RWPE1 (cell line): ENCODE measurements around the gene APOBEC4.

Experiments used
- CTCF ChIA-PET: fragments of 350-600 bp; sonication (Branson Sonifier 250); formaldehyde crosslinking; extraction: SDS; loops from one replicate; lab custom pipeline; 2021; lab: Yijun Ruan, JAX
- POLR2A ChIA-PET: fragments of 400-600 bp; formaldehyde crosslinking; extraction: SDS; loops from one replicate; lab custom pipeline; 2020; ENCODE audit warnings: antibody characterized with exemption; ENCODE audit not compliant: low non-redundant PET; lab: Yijun Ruan, JAX
- DNase-seq: peaks from one replicate; pipeline ENCODE4 v3.0.0; 2012; ENCODE audit warnings: low spot score
- H3K27ac ChIP-seq: fragments of 450-650 bp; 2 replicates; pipeline ENCODE4 v1.5.1; 2017
- CTCF ChIP-seq: fragments of 450-650 bp; conservative IDR thresholded peaks from 2 replicates; pipeline ENCODE4 v1.5.1; 2017; ENCODE audit warnings: low read depth, mild to moderate bottlenecking

The APOBEC4 gene

GRCh38 chr1:183638649-183639387, 14.3 kb downstream of the APOBEC4 start:
- ChIA-PET CTCF (no interaction called here), POLR2A (no interaction called here)
- no peak overlapping the region for H3K27ac ChIP-seq
- no peak for DNase-seq
- no peak for TF ChIP-seq CTCF

- CTCF ChIA-PET, result no interaction called here
- no peak for DNase-seq
- POLR2A ChIA-PET, result no interaction called here
- no peak overlapping the region for H3K27ac ChIP-seq
- TF ChIP-seq CTCF, result no peak
Observed at GRCh38 chr1:183636783-183637182, 16.3 kb downstream of the APOBEC4 start.

- CTCF ChIA-PET, result no interaction called here
- H3K27ac ChIP-seq, result peak overlapping the region; percentile 94
- no peak for TF ChIP-seq CTCF
Observed at GRCh38 chr1:183636334-183636682, 16.8 kb downstream of the APOBEC4 start.

GRCh38 chr1:183635606-183636333, 17.3 kb downstream of the APOBEC4 start, which contains the start of gene ARPC5:
ARPC5 (minus strand) TSS chr1:183635783; CDS start chr1:183635659, 124 bp downstream.
- peak; percentile 95 for DNase-seq
- no peak for TF ChIP-seq CTCF
- H3K27ac ChIP-seq, result peak within 1 kb of the TSS; percentile 94
- ChIA-PET CTCF (interaction anchor here (0.6 to 0.7 kb wide), 2 partner anchors 11 to 170 kb away, joined by 3 read pairs; no protein-coding TSS in a partner anchor), POLR2A (no interaction called here)

More at GRCh38 chr1:183636334-183636682, 16.8 kb downstream of the APOBEC4 start:
- POLR2A ChIA-PET, result no interaction called here
- no peak for DNase-seq

- no peak for DNase-seq
- ChIA-PET CTCF (interaction anchor here (0.6 to 1.3 kb wide), 3 partner anchors 12 to 280 kb away, joined by 3 to 6 read pairs (median 3); no protein-coding TSS in a partner anchor), POLR2A (no interaction called here)
- H3K27ac ChIP-seq, result peak overlapping the region; percentile 94
- TF ChIP-seq CTCF, result no peak
Observed at GRCh38 chr1:183635099-183635605, 18.0 kb downstream of the APOBEC4 start.

GRCh38 chr1:183634429-183635065, 18.6 kb downstream of the APOBEC4 start:
- H3K27ac ChIP-seq, result peak overlapping the region; percentile 94
- no peak for DNase-seq
- CTCF ChIA-PET, result interaction anchor here (0.6 to 1.3 kb wide), 6 partner anchors 21 to 474 kb away, joined by 3 to 8 read pairs (median 4); no protein-coding TSS in a partner anchor
- POLR2A ChIA-PET, result no interaction called here
- TF ChIP-seq CTCF, result no peak
